ENCODE data around the gene ADAMTS14.

Gene ADAMTS14

DNA sequence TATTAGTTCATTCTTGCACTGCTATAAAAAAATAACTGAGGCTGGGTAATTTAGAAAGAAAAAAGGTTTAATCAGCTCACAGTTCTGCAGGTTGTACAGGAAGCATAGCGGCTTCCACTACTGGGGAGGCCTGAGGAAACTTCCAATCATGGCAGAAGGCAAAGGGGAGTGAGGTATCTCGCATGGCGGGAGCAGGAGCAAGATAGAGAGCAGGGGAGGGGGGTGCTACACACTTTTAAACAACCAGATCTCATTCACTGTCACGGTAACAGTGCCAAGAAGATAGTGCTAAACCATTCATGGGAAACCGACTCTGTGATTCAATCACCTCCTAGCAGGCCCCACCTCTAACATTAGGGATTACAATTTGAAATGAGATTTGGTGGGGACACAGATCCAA, 11.6 kb downstream of the ADAMTS14 start:
- DNase-seq (ENCODE audit: low read depth): no peak
- TF ChIP-seq, protein P1, sequence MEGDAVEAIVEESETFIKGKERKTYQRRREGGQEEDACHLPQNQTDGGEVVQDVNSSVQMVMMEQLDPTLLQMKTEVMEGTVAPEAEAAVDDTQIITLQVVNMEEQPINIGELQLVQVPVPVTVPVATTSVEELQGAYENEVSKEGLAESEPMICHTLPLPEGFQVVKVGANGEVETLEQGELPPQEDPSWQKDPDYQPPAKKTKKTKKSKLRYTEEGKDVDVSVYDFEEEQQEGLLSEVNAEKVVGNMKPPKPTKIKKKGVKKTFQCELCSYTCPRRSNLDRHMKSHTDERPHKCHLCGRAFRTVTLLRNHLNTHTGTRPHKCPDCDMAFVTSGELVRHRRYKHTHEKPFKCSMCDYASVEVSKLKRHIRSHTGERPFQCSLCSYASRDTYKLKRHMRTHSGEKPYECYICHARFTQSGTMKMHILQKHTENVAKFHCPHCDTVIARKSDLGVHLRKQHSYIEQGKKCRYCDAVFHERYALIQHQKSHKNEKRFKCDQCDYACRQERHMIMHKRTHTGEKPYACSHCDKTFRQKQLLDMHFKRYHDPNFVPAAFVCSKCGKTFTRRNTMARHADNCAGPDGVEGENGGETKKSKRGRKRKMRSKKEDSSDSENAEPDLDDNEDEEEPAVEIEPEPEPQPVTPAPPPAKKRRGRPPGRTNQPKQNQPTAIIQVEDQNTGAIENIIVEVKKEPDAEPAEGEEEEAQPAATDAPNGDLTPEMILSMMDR (IDR thresholded peaks at IDR 0.05; ENCODE audit: low read length, missing control alignments): no peak
- H3K4me3 ChIP-seq (replicated peaks; ENCODE audit: low read depth, low read length): no peak overlapping the region

DNA sequence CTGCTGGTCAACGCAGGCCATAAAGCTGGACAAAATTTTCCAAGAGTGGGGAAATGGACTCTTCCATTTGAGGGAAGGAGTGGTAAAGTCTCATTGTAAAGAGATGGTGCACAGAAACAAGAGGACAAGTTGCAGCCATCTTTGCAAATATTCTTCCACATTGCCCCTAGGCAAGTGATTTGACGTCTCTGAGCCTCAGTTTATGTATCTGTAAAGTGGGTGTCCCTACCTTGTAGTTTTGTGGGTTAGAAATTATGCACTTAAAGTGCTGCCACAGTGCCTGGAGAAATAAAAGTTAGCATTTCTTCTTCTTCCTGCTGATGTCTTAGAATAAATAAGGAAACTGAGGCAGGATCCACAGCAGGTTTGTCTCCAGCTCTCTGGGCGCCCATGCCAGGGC, 12.1 kb downstream of the ADAMTS14 start:
- no peak overlapping the region for H3K4me3 ChIP-seq (replicated peaks; ENCODE audit: low read depth, low read length)
- no peak for DNase-seq (ENCODE audit: low read depth)
- TF ChIP-seq, protein P1 (IDR thresholded peaks at IDR 0.05; ENCODE audit: low read length, missing control alignments): no peak

DNA sequence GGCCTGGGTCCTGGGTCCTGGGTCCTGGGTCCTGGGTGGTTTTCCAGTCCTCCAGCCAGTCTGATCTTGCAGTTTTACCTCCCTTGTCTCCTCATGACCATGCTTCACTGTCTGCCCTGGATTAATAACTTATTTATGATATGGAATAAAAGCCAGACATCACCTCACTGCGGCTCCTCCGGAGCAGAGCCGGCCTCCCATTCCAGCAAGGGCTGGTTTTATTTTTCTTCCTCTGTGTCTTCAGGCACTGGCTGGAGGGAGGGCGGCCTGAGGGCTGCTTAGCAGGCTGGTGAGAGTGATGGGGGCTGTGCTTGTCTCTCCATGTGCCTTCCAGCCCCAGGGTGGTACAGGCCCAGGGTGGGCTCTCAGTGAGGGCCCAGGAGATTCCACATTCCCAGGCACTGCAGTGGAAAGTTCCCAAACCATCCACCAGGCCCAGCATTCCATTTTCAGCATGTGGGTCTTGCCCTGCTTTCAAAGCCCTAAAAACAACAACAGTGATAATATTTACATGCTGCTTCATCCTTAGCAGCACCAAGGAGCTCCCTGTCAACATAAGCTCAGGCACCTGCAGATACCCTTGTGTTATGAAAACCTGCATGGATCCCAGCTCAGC, 12.6 kb downstream of the ADAMTS14 start:
- TF ChIP-seq, protein P1 (IDR thresholded peaks at IDR 0.05; ENCODE audit: low read length, missing control alignments): no peak
- H3K4me3 ChIP-seq (replicated peaks; ENCODE audit: low read depth, low read length): no peak overlapping the region
- no peak for DNase-seq (ENCODE audit: low read depth)

DNA sequence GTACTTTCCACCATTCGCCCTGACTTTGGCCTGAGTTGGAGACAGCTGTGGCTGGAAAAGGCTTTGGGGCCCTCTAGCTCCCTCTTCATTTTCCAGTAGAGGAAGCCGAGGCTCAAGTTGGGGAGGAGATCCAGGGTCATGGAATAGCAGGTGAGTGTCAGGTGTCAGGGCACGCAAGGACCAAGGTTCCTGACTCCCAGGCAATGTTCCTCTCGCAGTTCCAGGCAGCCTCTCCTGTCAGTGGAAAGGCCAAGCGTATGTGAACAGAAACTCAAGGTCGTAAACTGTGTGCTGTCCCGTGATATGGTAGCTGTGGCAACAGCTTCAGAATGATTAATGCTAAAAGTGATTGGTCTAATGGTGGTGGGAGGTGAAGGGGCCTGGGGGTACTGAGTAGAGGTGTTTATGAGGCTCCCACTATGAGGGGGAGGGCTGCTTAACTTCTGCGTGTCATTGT, 13.2 kb downstream of the ADAMTS14 start:
- H3K4me3 ChIP-seq (replicated peaks; ENCODE audit: low read depth, low read length): no peak overlapping the region
- TF ChIP-seq, protein P1 (IDR thresholded peaks at IDR 0.05; ENCODE audit: low read length, missing control alignments): no peak
- DNase-seq (ENCODE audit: low read depth): no peak

DNA sequence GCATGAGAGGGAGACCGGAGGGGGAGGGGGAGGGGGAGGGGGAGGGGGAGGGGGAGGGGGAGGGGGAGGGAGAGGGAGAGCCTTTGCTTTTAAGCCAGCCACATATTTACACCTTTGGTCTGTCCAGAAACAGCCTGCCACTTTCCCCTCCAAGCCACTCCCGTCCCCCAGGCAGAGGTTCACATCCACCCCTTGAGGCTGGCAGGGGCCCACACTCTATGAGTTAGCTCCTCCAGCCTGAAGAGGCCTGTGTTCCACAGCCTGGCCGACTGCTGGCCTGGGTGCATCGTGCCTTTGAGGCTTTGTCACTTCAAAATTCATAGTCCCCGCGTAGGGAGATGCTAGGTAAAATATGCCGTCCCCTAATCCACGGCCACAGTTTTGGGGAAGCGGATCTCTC, 16.5 kb downstream of the ADAMTS14 start:
- TF ChIP-seq, protein P1 (IDR thresholded peaks at IDR 0.05; ENCODE audit: low read length, missing control alignments): no peak
- H3K4me3 ChIP-seq (replicated peaks; ENCODE audit: low read depth, low read length): no peak overlapping the region
- no peak for DNase-seq (ENCODE audit: low read depth)

DNA sequence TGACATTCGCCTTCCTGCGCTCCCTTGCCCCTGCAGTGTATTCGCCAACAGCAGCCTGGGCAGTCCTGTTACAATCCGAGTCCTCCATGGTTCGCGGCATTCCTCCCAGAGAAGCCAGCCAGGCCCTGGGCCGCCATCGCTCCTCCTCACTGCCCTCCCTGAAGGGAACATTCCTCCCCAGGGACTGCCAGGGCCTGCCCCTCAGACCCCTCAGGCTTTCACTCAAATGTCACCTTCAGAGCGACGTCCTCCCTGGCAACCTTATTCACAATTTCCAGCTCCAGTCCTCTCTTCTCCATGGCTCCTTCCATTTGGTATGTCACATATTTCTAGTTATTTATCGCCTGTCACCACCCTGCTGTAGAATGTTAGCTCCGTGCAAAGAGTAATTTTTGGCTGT, 17.4 kb downstream of the ADAMTS14 start:
- TF ChIP-seq, protein P1 (IDR thresholded peaks at IDR 0.05; ENCODE audit: low read length, missing control alignments): no peak
- no peak overlapping the region for H3K4me3 ChIP-seq (replicated peaks; ENCODE audit: low read depth, low read length)
- no peak for DNase-seq (ENCODE audit: low read depth)

DNA sequence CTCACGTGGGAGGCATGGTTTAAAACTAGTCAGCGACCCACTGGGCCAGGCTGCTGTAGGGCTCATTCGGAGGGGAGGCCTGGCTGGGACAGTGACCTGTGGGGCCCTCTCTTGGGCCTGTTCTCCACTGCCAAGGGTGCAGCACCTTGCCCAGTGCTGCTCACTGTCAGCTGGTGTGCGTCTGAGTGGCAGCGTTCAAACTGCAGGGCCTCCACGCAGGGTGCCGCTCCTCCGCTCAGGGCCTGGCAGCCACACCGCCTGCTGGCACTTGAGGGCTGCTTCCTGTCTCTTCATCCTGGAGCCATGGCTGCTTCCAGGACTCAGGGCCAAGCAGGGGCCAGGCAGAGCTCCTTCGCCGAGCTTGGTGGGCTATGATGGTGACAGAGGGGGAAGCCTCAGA, 18.3 kb downstream of the ADAMTS14 start:
- DNase-seq (ENCODE audit: low read depth): no peak
- TF ChIP-seq, protein P1 (IDR thresholded peaks at IDR 0.05; ENCODE audit: low read length, missing control alignments): no peak
- no peak overlapping the region for H3K4me3 ChIP-seq (replicated peaks; ENCODE audit: low read depth, low read length)
